Stimulated activated CD4-positive, alpha-beta T cell treated with anti-CD3 and anti-CD28 coated beads, Interleukin-2, amount 100 ng/mL, for 24 hours (primary cell): ENCODE measurements around the gene CISH.

ENCODE experiments used
- DNase-seq, 2 donors: peaks; one replicate each; pipeline ENCODE4 v3.0.0-alpha.2; 2020

CISH gene

GRCh38 chr3:50611464-50612233 is at the start of gene CISH:
TSS of gene CISH (minus strand) at chr3:50611774. CDS start at chr3:50611650, 124 bp downstream.
- peak; percentile 98 to 99 for DNase-seq

- no peak for DNase-seq
Measured at GRCh38 chr3:50660386-50660785, 48.8 kb upstream of the CISH start.

GRCh38 chr3:50658831-50659230 is 47.3 kb upstream of the CISH start:
- DNase-seq: no peak

- no peak for DNase-seq
Measured at GRCh38 chr3:50658416-50658815, 46.8 kb upstream of the CISH start.

- no peak for DNase-seq
Measured at GRCh38 chr3:50657816-50658215, 46.2 kb upstream of the CISH start.

GRCh38 chr3:50657407-50657806 is 45.8 kb upstream of the CISH start:
- no peak for DNase-seq

- no peak for DNase-seq
Measured at GRCh38 chr3:50656417-50657195, 45.0 kb upstream of the CISH start.

GRCh38 chr3:50655009-50655830 is 43.6 kb upstream of the CISH start:
- peak in 1 of 2 donors; percentile 33 for DNase-seq

GRCh38 chr3:50653937-50654595 is 42.5 kb upstream of the CISH start:
- no peak for DNase-seq

GRCh38 chr3:50652709-50653108 is 41.1 kb upstream of the CISH start:
- peak; percentile 55 to 65 for DNase-seq

GRCh38 chr3:50651920-50652529 is 40.5 kb upstream of the CISH start:
- DNase-seq: no peak

GRCh38 chr3:50651445-50651844 is 39.9 kb upstream of the CISH start:
- no peak for DNase-seq

GRCh38 chr3:50650018-50650417 is 38.4 kb upstream of the CISH start:
- no peak for DNase-seq

GRCh38 chr3:50649451-50649931 is 37.9 kb upstream of the CISH start:
- no peak for DNase-seq

GRCh38 chr3:50648944-50649343 is 37.4 kb upstream of the CISH start:
- DNase-seq: no peak

- DNase-seq: no peak
Measured at GRCh38 chr3:50648313-50648712, 36.7 kb upstream of the CISH start.

GRCh38 chr3:50645378-50645777 is 33.8 kb upstream of the CISH start:
- no peak for DNase-seq

- no peak for DNase-seq
Measured at GRCh38 chr3:50644561-50644960, 33.0 kb upstream of the CISH start.

- DNase-seq: no peak
Measured at GRCh38 chr3:50642382-50642781, 30.8 kb upstream of the CISH start.

- no peak for DNase-seq
Measured at GRCh38 chr3:50639055-50639494, 27.5 kb upstream of the CISH start.

- DNase-seq: no peak
Measured at GRCh38 chr3:50637945-50638344, 26.4 kb upstream of the CISH start.

GRCh38 chr3:50637011-50637410 is 25.4 kb upstream of the CISH start:
- no peak for DNase-seq
